ENCODE results near the gene SPDEF.

SPDEF gene

GRCh38 chr6:34556031-34556471 is at the start of gene SPDEF:
Gene SPDEF (minus strand): TSS chr6:34556329. CDS start chr6:34544455, 11,874 bp downstream.
- H3K27me3 ChIP-seq (ENCODE audit: control insufficient read depth in 2 of 2, insufficient read depth in 2 of 2, low read length in 2 of 2) = no peaks in the 10 kb centered on the region
- peak within 1 kb of the TSS; percentile 55 to 68 for H3K27ac ChIP-seq (ENCODE audit: low read depth in 2 of 2, low read length in 2 of 2)
- peak within 1 kb of the TSS; percentile 65 to 68 for H3K4me3 ChIP-seq (ENCODE audit: low read length in 2 of 2)
- no peaks in the 10 kb centered on the region for H3K9me3 ChIP-seq (ENCODE audit: control insufficient read depth in 2 of 2, low read length in 2 of 2)
- peak within 1 kb of the TSS; percentile 61 to 75 for H3K9ac ChIP-seq (ENCODE audit: low read depth in 1 of 2, low read length in 2 of 2)
- peaks cover 21 to 22% of the 10 kb centered on the region in 2 donors for H3K4me1 ChIP-seq (ENCODE audit: control insufficient read depth in 2 of 2, insufficient read depth in 2 of 2, low read length in 2 of 2)
- no peaks in the 10 kb centered on the region for H3K36me3 ChIP-seq (ENCODE audit: control insufficient read depth in 2 of 2, insufficient read depth in 2 of 2, low read length in 2 of 2)

GRCh38 chr6:34603707-34604106 is 47.6 kb upstream of the SPDEF start:
- peaks cover 8 to 18% of the 10 kb centered on the region in 2 donors for H3K36me3 ChIP-seq (ENCODE audit: control insufficient read depth in 2 of 2, insufficient read depth in 2 of 2, low read length in 2 of 2)

DNA sequence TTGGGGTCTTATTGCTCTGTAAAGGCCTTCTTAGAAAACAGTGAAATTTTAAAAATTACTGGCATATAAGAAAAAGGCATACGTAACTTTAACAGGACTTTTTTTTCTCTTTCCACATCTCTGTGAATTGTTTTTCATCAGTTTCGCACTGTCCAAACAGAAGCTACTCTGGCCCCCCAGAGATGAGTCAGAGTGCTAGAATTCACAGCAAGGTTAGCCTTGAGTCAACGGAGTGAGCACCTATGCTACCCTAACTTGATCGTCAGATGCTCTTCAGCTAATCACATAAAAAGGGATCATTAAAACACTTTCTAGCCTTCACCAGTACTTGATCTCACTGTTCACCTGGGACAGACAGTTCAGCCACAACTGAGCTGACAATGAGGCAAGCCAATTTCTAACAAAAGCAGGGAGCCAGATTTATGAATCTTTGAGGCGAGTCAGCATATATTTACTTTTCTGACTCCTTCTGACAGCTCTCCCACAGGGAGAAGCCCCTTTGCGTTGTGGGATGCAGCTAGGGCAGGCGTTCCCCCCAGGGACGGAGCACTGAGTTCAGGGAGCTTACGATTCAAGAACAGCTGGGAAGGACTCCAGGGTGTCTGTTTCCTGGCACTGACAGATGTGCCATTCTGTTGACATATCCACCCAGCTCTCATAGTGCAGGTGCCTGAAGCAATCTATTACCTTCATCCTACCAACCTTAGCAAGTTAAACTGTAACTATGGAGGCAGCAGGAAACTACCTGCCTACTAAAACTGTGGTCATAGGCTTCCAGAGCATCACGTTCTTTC is 46.4 kb upstream of the SPDEF start:
- Histone ChIP-seq H3K36me3 (ENCODE audit: control insufficient read depth in 2 of 2, insufficient read depth in 2 of 2, low read length in 2 of 2) (peaks cover 8 to 18% of the 10 kb centered on the region in 2 donors), H3K9me3 (ENCODE audit: control insufficient read depth in 2 of 2, low read length in 2 of 2) (no peaks in the 10 kb centered on the region), H3K4me3 (ENCODE audit: low read length in 2 of 2) (no peak overlapping the region), H3K9ac (ENCODE audit: low read depth in 1 of 2, low read length in 2 of 2) (peak overlapping the region in 1 of 2 donors; percentile 42), H3K27ac (ENCODE audit: low read depth in 2 of 2, low read length in 2 of 2) (peak overlapping the region; percentile 67 to 74), H3K4me1 (ENCODE audit: control insufficient read depth in 2 of 2, insufficient read depth in 2 of 2, low read length in 2 of 2) (peaks cover 6 to 19% of the 10 kb centered on the region in 2 donors), H3K27me3 (ENCODE audit: control insufficient read depth in 2 of 2, insufficient read depth in 2 of 2, low read length in 2 of 2) (no peaks in the 10 kb centered on the region)

More at GRCh38 chr6:34603707-34604106, 47.6 kb upstream of the SPDEF start:
- Histone ChIP-seq H3K4me1 (ENCODE audit: control insufficient read depth in 2 of 2, insufficient read depth in 2 of 2, low read length in 2 of 2) (peaks cover 6 to 13% of the 10 kb centered on the region in 2 donors), H3K9me3 (ENCODE audit: control insufficient read depth in 2 of 2, low read length in 2 of 2) (no peaks in the 10 kb centered on the region), H3K27me3 (ENCODE audit: control insufficient read depth in 2 of 2, insufficient read depth in 2 of 2, low read length in 2 of 2) (no peaks in the 10 kb centered on the region), H3K9ac (ENCODE audit: low read depth in 1 of 2, low read length in 2 of 2) (no peak overlapping the region), H3K27ac (ENCODE audit: low read depth in 2 of 2, low read length in 2 of 2) (no peak overlapping the region), H3K4me3 (ENCODE audit: low read length in 2 of 2) (no peak overlapping the region)

DNA sequence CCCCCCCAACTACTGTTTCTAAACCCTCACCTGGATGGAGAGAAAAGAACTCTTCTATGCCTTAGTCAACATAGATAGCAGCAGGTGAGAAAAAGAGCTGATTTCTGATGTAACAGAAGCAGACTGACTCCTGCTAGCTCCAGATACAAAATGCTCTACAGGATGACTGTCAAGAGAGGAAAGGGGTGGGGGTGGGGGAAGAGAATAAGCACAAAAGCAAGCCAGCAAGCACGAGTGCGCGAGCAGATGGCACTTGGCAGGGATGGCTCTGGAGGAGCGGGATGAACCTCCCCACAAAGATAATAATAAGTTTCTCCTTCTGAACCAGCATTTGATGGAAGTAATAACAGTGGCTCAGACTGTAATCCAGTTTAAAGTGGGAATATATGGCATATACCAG is 45.6 kb upstream of the SPDEF start:
- H3K36me3 ChIP-seq (ENCODE audit: control insufficient read depth in 2 of 2, insufficient read depth in 2 of 2, low read length in 2 of 2) = peaks cover 8 to 17% of the 10 kb centered on the region in 2 donors
- H3K4me3 ChIP-seq (ENCODE audit: low read length in 2 of 2) = no peak overlapping the region
- H3K9ac ChIP-seq (ENCODE audit: low read depth in 1 of 2, low read length in 2 of 2) = no peak overlapping the region
- H3K4me1 ChIP-seq (ENCODE audit: control insufficient read depth in 2 of 2, insufficient read depth in 2 of 2, low read length in 2 of 2) = peaks cover 6 to 19% of the 10 kb centered on the region in 2 donors
- H3K9me3 ChIP-seq (ENCODE audit: control insufficient read depth in 2 of 2, low read length in 2 of 2) = no peaks in the 10 kb centered on the region
- no peaks in the 10 kb centered on the region for H3K27me3 ChIP-seq (ENCODE audit: control insufficient read depth in 2 of 2, insufficient read depth in 2 of 2, low read length in 2 of 2)
- H3K27ac ChIP-seq (ENCODE audit: low read depth in 2 of 2, low read length in 2 of 2) = no peak overlapping the region

GRCh38 chr6:34600796-34601195 is 44.7 kb upstream of the SPDEF start:
- peaks cover 6 to 19% of the 10 kb centered on the region in 2 donors for H3K4me1 ChIP-seq (ENCODE audit: control insufficient read depth in 2 of 2, insufficient read depth in 2 of 2, low read length in 2 of 2)
- no peaks in the 10 kb centered on the region for H3K9me3 ChIP-seq (ENCODE audit: control insufficient read depth in 2 of 2, low read length in 2 of 2)
- H3K36me3 ChIP-seq (ENCODE audit: control insufficient read depth in 2 of 2, insufficient read depth in 2 of 2, low read length in 2 of 2) = peaks cover 2 to 8% of the 10 kb centered on the region in 2 donors
- no peak overlapping the region for H3K4me3 ChIP-seq (ENCODE audit: low read length in 2 of 2)
- no peak overlapping the region for H3K9ac ChIP-seq (ENCODE audit: low read depth in 1 of 2, low read length in 2 of 2)
- no peak overlapping the region for H3K27ac ChIP-seq (ENCODE audit: low read depth in 2 of 2, low read length in 2 of 2)
- H3K27me3 ChIP-seq (ENCODE audit: control insufficient read depth in 2 of 2, insufficient read depth in 2 of 2, low read length in 2 of 2) = no peaks in the 10 kb centered on the region

GRCh38 chr6:34600101-34600500 is 44.0 kb upstream of the SPDEF start:
- no peaks in the 10 kb centered on the region for H3K27me3 ChIP-seq (ENCODE audit: control insufficient read depth in 2 of 2, insufficient read depth in 2 of 2, low read length in 2 of 2)
- H3K9ac ChIP-seq (ENCODE audit: low read depth in 1 of 2, low read length in 2 of 2) = no peak overlapping the region
- H3K4me3 ChIP-seq (ENCODE audit: low read length in 2 of 2) = no peak overlapping the region
- H3K4me1 ChIP-seq (ENCODE audit: control insufficient read depth in 2 of 2, insufficient read depth in 2 of 2, low read length in 2 of 2) = peaks cover 6 to 19% of the 10 kb centered on the region in 2 donors
- no peak overlapping the region for H3K27ac ChIP-seq (ENCODE audit: low read depth in 2 of 2, low read length in 2 of 2)
- no peaks in the 10 kb centered on the region for H3K9me3 ChIP-seq (ENCODE audit: control insufficient read depth in 2 of 2, low read length in 2 of 2)
- peaks cover 0 to 6% of the 10 kb centered on the region in 2 donors for H3K36me3 ChIP-seq (ENCODE audit: control insufficient read depth in 2 of 2, insufficient read depth in 2 of 2, low read length in 2 of 2)

DNA sequence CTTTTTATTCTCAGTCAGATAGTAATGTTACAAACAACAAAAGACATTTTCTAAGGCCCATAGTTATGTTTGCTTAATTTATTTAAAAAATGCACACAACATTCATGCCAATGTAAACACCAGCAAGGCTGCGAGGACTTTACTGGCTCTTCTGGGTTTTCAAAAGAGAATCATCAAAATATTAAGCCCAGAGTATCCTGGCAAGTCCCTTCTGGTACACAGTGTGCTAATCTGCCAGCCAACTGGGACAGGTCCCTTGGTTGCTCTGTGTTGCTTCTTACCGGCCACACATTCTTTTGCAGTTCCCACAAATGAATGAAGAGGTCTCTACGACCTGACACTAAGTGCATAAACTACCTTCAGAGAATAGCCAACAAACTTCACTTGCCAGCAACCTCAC is 42.6 kb upstream of the SPDEF start:
- Histone ChIP-seq H3K4me1 (ENCODE audit: control insufficient read depth in 2 of 2, insufficient read depth in 2 of 2, low read length in 2 of 2) (peaks cover 6 to 19% of the 10 kb centered on the region in 2 donors), H3K27ac (ENCODE audit: low read depth in 2 of 2, low read length in 2 of 2) (no peak overlapping the region)

GRCh38 chr6:34597605-34598353 is 41.6 kb upstream of the SPDEF start:
- Histone ChIP-seq H3K36me3 (ENCODE audit: control insufficient read depth in 2 of 2, insufficient read depth in 2 of 2, low read length in 2 of 2) (peaks cover 0 to 9% of the 10 kb centered on the region in 2 donors), H3K27me3 (ENCODE audit: control insufficient read depth in 2 of 2, insufficient read depth in 2 of 2, low read length in 2 of 2) (no peaks in the 10 kb centered on the region), H3K9me3 (ENCODE audit: control insufficient read depth in 2 of 2, low read length in 2 of 2) (no peaks in the 10 kb centered on the region), H3K9ac (ENCODE audit: low read depth in 1 of 2, low read length in 2 of 2) (no peak overlapping the region), H3K4me1 (ENCODE audit: control insufficient read depth in 2 of 2, insufficient read depth in 2 of 2, low read length in 2 of 2) (peaks cover 6 to 13% of the 10 kb centered on the region in 2 donors), H3K4me3 (ENCODE audit: low read length in 2 of 2) (no peak overlapping the region), H3K27ac (ENCODE audit: low read depth in 2 of 2, low read length in 2 of 2) (no peak overlapping the region)

More for the DNA sequence above, 42.6 kb upstream of the SPDEF start:
- H3K27me3 ChIP-seq (ENCODE audit: control insufficient read depth in 2 of 2, insufficient read depth in 2 of 2, low read length in 2 of 2) = no peaks in the 10 kb centered on the region
- H3K36me3 ChIP-seq (ENCODE audit: control insufficient read depth in 2 of 2, insufficient read depth in 2 of 2, low read length in 2 of 2) = peaks cover 0 to 9% of the 10 kb centered on the region in 2 donors
- no peak overlapping the region for H3K4me3 ChIP-seq (ENCODE audit: low read length in 2 of 2)
- no peaks in the 10 kb centered on the region for H3K9me3 ChIP-seq (ENCODE audit: control insufficient read depth in 2 of 2, low read length in 2 of 2)
- no peak overlapping the region for H3K9ac ChIP-seq (ENCODE audit: low read depth in 1 of 2, low read length in 2 of 2)

DNA sequence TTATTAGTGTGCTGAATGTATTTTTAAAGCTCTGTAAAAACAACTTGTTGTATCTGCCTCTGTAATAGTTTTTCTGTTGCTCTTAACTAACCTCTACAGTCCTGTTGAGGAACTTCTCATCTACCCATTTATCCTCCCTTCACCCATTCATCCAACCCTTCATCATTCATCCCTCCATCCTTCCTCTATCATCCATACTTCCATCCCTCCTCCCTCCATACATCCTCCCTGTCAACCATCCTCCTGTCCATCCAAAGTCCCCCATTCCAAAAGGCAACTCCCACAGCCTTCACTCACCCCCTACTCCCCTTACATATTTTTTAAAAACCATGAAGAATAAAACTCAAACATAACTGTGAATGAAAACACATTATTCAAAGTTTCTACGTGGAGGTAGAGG is 40.7 kb upstream of the SPDEF start:
- H3K36me3 ChIP-seq (ENCODE audit: control insufficient read depth in 2 of 2, insufficient read depth in 2 of 2, low read length in 2 of 2) = peaks cover 0 to 9% of the 10 kb centered on the region in 2 donors
- H3K9ac ChIP-seq (ENCODE audit: low read depth in 1 of 2, low read length in 2 of 2) = no peak overlapping the region
- peaks cover 0 to 5% of the 10 kb centered on the region in 2 donors for H3K4me1 ChIP-seq (ENCODE audit: control insufficient read depth in 2 of 2, insufficient read depth in 2 of 2, low read length in 2 of 2)
- no peak overlapping the region for H3K27ac ChIP-seq (ENCODE audit: low read depth in 2 of 2, low read length in 2 of 2)
- H3K27me3 ChIP-seq (ENCODE audit: control insufficient read depth in 2 of 2, insufficient read depth in 2 of 2, low read length in 2 of 2) = no peaks in the 10 kb centered on the region
- no peaks in the 10 kb centered on the region for H3K9me3 ChIP-seq (ENCODE audit: control insufficient read depth in 2 of 2, low read length in 2 of 2)
- H3K4me3 ChIP-seq (ENCODE audit: low read length in 2 of 2) = no peak overlapping the region

All from mucosa of rectum (tissue), 2 donors.